ENCODE data around the gene WASF3. TPM values are rescaled to one million over a fixed set of nuclear protein-coding genes. Genes with fewer than 3 reads are reported as not detected.

Gene WASF3
- total RNA-seq, 1 donor from 2014 or later = 13.0 TPM

DNA sequence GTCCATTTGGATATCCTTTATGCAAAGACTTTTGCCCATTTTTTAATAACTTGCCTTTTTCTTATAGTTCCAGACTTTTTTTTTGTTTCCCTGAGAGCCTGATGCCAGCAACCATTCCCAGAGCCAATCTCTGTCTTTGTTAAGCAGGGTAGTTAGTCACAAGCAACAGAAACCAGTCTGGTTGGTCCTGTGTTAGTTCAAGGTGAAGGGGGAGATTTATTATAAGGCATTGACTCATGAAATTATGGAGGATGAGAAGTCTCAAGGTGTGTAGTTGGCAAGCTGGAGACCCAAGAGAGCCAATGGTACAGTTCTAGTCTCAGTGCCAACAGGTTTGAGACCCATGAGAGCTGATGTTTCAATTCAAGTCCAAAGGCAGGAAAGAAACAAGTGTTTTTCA lies 170.2 kb downstream of the WASF3 start:
- no peak overlapping the region for H3K4me3 Mint-ChIP-seq (ENCODE audit: unreplicated experiment)
- DNase-seq (ENCODE audit: low spot score) = no peak

DNA sequence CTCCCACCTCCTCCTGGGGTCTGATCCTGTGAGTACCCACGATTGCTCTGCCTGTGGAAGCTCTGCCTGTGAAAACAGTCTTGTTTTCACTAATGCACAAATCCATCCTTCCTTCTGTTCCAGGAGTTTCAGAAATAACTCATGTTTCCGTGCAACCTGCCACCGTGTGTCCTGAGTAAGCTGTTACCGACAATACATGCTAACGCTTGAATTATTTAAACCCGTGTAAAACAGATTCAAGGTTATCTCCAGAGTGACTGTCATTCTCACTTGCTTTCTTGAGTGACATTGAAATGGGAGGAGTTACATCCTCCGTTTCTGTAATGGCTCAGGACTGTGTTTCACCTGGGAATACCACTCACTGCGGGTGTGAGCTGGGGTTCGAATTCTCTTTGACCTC lies 178.2 kb downstream of the WASF3 start:
- peaks cover 16% of the 10 kb centered on the region for H3K36me3 Mint-ChIP-seq (ENCODE audit: low read depth, unreplicated experiment)
- H3K27ac Mint-ChIP-seq (ENCODE audit: unreplicated experiment) = no peak overlapping the region
- H3K4me3 Mint-ChIP-seq (ENCODE audit: unreplicated experiment) = no peak overlapping the region
- H3K4me1 Mint-ChIP-seq (ENCODE audit: unreplicated experiment) = no peaks in the 10 kb centered on the region
- no peak for TF ChIP-seq CTCF (IDR thresholded peaks at IDR 0.05; ENCODE audit: unreplicated experiment)
- H3K27me3 Mint-ChIP-seq (ENCODE audit: unreplicated experiment) = peaks cover 4% of the 10 kb centered on the region
- no peak for DNase-seq (ENCODE audit: low spot score)
- peaks cover 13% of the 10 kb centered on the region for H3K9me3 Mint-ChIP-seq (ENCODE audit: unreplicated experiment)

More for the DNA sequence above, 170.2 kb downstream of the WASF3 start:
- Mint-ChIP-seq H3K9me3 (ENCODE audit: unreplicated experiment) (no peaks in the 10 kb centered on the region), H3K27ac (ENCODE audit: unreplicated experiment) (no peak overlapping the region), H3K36me3 (ENCODE audit: low read depth, unreplicated experiment) (peaks cover 4% of the 10 kb centered on the region), H3K27me3 (ENCODE audit: unreplicated experiment) (no peaks in the 10 kb centered on the region), H3K4me1 (ENCODE audit: unreplicated experiment) (no peaks in the 10 kb centered on the region)
- TF ChIP-seq CTCF (IDR thresholded peaks at IDR 0.05; ENCODE audit: unreplicated experiment) = no peak

Other genes starting within 250 kb of the WASF3 start
- gene GPR12, start 203.1 kb downstream of the WASF3 start, total RNA-seq (ENCODE audit: unreplicated experiment) = not detected